Renal cortex interstitium (tissue), 15 donors: ENCODE data around the gene APOC1. TPM values are rescaled to one million over a fixed set of nuclear protein-coding genes. Genes with fewer than 3 reads are reported as not detected.
A peak's percentile ranks its signal among the peaks of the same experiment; 100 is the strongest.

Source experiments
- DNase-seq, 11 donors: peaks; one replicate each; pipeline ENCODE4 v3.0.0-alpha.2; 2013; ENCODE audit warnings: low read depth in 9 of 11, low spot score in 4 of 11; ENCODE audit errors: extremely low read depth in 1 of 11
- long read RNA-seq, 16 experiments: transcript quantifications; one replicate each; lab custom pipeline, GENCODE V29; 2026
- polyA plus RNA-seq, 3 donors: library from polyadenylated mRNA; unstranded; fragments of 120-200 nt; gene quantifications; one replicate each; pipeline ENCODE4 v1.2.1, GENCODE V29; 2013; ENCODE audit not compliant: insufficient read length in 3 of 3

APOC1 gene
- 10 to 100 TPM; 11.1 to 13.2 (median 11.4) TPM for polyA plus RNA-seq
- long read RNA-seq, donor 1, partial matches to known transcripts, result 0 of 4 reads
- long read RNA-seq, donor 1, other reads (novel, unspliced or antisense), result 0 of 4 reads
- long read RNA-seq, donor 2, partial matches to known transcripts, result 0 of 5 reads
- long read RNA-seq, donor 2, other reads (novel, unspliced or antisense), result 0 of 5 reads
- long read RNA-seq, donor 3, transcript APOC1-208 (4 exons, 430 nt), result major isoform, 7 of 17 reads
- long read RNA-seq, donor 3, partial matches to known transcripts, result 6 of 17 reads
- long read RNA-seq, donor 3, other reads (novel, unspliced or antisense), result 0 of 17 reads
- long read RNA-seq, donor 4, partial matches to known transcripts, result 0 of 2 reads
- long read RNA-seq, donor 4, other reads (novel, unspliced or antisense), result 0 of 2 reads
- long read RNA-seq, donor 5, transcript APOC1-208 (4 exons, 430 nt), result major isoform, 6 of 7 reads
- long read RNA-seq, donor 5, partial matches to known transcripts, result 0 of 7 reads
- long read RNA-seq, donor 5, other reads (novel, unspliced or antisense), result 0 of 7 reads
- long read RNA-seq, donor 6, partial matches to known transcripts, result 0 of 3 reads
- long read RNA-seq, donor 6, other reads (novel, unspliced or antisense), result 0 of 3 reads
- long read RNA-seq, donor 7, partial matches to known transcripts, result 0 of 4 reads
- long read RNA-seq, donor 7, other reads (novel, unspliced or antisense), result 0 of 4 reads
- long read RNA-seq, donor 8, transcript APOC1-208 (4 exons, 430 nt), result major isoform, 8 of 8 reads
- long read RNA-seq, donor 8, partial matches to known transcripts, result 0 of 8 reads
- long read RNA-seq, donor 8, other reads (novel, unspliced or antisense), result 0 of 8 reads
- long read RNA-seq, donor 9, result 0 reads
- long read RNA-seq, donor 10, transcript APOC1-208 (4 exons, 430 nt), result major isoform, 6 of 6 reads
- long read RNA-seq, donor 10, partial matches to known transcripts, result 0 of 6 reads
- long read RNA-seq, donor 10, other reads (novel, unspliced or antisense), result 0 of 6 reads
- long read RNA-seq, donor 11, partial matches to known transcripts, result 0 of 4 reads
- long read RNA-seq, donor 11, other reads (novel, unspliced or antisense), result 0 of 4 reads
- long read RNA-seq, donor 12, partial matches to known transcripts, result 0 of 2 reads
- long read RNA-seq, donor 12, other reads (novel, unspliced or antisense), result 0 of 2 reads
- long read RNA-seq, donor 13, transcript APOC1-208 (4 exons, 430 nt), result major isoform, 7 of 7 reads
- long read RNA-seq, donor 13, partial matches to known transcripts, result 0 of 7 reads
- long read RNA-seq, donor 13, other reads (novel, unspliced or antisense), result 0 of 7 reads
- long read RNA-seq, donor 14, transcript APOC1-208 (4 exons, 430 nt), result major isoform, 5 of 5 reads
- long read RNA-seq, donor 14, partial matches to known transcripts, result 0 of 5 reads
- long read RNA-seq, donor 14, other reads (novel, unspliced or antisense), result 0 of 5 reads
- long read RNA-seq, donor 15, partial matches to known transcripts, result 0 of 1 reads
- long read RNA-seq, donor 15, other reads (novel, unspliced or antisense), result 0 of 1 reads
- long read RNA-seq, donor 16, transcript APOC1-208 (4 exons, 430 nt), result major isoform, 11 of 18 reads
- long read RNA-seq, donor 16, partial matches to known transcripts, result 6 of 18 reads
- long read RNA-seq, donor 16, other reads (novel, unspliced or antisense), result 0 of 18 reads

DNA sequence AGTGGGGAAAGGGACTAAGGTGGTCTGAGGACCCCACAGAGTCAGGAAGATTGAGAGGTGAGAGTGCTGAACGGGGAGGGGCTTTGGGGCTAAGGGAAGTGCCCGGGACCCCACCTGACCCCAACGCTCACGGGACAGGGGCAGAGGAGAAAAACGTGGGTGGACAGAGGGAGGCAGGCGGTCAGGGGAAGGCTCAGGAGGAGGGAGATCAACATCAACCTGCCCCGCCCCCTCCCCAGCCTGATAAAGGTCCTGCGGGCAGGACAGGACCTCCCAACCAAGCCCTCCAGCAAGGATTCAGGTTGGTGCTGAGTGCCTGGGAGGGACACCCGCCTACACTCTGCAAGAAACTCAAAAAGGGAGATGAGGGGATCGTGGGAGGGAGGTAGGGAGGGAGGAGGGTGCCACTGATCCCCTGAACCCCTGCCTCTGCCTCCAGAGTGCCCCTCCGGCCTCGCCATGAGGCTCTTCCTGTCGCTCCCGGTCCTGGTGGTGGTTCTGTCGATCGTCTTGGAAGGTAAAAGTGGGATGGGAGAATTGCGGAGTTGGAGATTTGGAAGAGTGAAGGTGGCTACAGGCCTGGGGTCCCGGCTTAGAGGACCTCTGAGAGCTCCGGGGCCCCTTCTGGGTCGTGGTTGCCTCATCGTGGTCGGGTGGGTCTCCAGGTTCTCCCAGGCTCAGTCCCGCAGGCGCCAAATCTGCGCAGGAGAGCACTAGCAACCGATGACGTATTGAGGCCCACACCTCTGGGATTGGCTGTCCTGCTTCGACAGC, at the start of gene APOC1:
Gene APOC1, plus strand, starts transcription at position 176 of the 774 bp plus-strand sequence. Its CDS starts 284 bp downstream, at position 460.
- DNase-seq, result peak; percentile 70 to 90 (median 87)

- no peak for DNase-seq
Observed at GRCh38 chr19:44865196-44865767, 49.1 kb upstream of the APOC1 start.

DNA sequence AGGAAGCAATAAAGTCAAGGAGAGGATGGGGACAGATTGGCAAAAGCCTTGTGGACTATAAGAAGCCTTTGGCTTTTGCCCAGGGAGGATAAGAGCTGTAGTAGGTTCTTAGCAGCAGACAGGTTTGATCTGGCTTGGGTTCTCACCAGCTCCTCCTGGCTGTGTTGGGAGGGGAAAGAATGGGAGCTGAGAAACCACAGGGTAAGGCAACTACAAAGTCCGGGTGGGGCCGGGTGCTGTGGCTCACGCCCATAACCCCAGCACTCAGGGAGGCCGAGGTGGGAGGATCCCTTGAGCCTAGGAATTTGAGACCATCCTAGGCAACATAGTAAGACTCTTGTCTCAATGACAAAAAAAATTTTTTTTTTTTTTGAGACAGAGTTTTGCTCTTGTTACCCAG, 47.7 kb upstream of the APOC1 start:
- DNase-seq, result no peak

- DNase-seq, result no peak
Observed at GRCh38 chr19:44867578-44867977, 46.8 kb upstream of the APOC1 start.

DNA sequence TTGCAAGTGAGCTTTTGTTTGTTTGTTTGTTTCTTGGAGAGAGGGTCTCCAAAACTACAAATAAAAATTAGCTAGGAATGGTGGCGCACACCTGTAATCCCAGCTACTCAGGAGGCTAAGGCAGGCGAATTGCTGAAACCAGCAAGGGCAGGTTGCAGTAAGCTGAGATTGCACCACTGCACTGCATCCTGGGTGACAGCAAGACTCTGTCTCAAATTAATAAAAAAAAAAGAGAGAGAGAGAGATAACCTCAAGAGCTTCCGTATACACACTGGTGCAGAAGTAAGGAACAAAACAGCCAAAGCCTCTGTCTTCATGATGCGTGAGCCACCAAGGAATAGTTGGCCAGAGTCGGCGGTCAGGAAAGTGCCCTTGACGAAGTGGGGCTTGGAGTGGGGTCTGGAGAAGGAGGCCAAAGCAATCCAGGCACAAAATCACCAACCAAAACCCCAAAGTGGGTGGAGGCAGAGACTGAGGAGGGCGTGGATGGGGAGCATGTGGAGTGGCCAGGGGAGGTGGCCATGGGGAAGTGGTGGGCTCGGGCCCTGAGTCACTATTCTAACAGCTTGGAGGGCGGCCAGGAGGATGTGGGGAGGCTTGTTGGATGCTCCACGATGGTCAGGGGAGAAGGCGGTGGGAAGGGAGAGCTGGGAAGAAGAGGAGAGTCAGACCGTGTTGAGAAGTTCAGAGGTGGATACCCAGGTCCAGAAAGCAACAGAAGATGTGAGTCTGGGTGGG, 44.5 kb upstream of the APOC1 start:
- no peak for DNase-seq

DNA sequence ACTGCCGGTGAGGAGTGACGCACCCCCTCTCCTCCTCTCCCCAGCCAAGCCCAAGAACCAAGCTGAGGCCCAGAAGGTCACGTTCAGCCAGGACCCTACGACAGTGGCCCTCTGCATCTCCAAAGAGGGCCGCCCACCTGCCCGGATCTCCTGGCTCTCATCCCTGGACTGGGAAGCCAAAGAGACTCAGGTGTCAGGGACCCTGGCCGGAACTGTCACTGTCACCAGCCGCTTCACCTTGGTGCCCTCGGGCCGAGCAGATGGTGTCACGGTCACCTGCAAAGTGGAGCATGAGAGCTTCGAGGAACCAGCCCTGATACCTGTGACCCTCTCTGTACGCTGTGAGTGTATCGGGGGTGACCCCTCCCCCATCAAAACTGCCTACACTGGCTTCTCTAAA, 42.6 kb upstream of the APOC1 start:
- no peak for DNase-seq

DNA sequence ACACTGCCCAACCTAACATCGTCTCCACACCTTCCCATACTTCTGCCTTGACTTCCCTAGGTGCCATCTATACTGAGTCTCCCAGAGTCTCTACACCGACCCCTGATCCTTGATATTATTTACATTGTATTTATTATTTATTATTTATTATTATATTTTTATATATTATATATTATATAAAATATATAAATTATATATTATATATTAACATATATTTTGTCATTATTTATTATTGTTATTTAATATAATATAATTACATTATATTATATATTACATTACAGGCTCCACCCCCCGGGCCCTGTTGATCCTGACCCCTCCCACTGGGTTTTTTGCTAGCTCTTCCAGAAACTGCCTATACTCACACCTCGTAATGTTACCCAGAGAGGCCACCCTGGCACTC, 41.7 kb upstream of the APOC1 start:
- no peak for DNase-seq

DNA sequence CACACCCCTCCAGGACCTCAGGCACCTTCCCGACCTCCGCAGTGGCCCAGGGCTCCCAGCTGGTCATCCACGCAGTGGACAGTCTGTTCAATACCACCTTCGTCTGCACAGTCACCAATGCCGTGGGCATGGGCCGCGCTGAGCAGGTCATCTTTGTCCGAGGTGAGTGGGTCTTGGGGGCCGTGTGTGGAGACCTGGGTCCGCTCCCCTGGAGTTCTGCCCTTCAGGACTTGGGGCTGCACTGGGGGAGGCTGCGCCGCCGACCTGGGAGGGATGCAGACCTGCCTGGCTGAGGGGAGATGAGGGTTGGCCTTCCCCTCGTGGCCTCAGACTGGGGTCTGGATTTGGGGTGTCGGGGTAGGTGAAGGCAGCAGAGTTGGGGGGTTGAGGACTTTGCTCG, 40.1 kb upstream of the APOC1 start:
- DNase-seq, result no peak

- DNase-seq, result no peak
Observed at GRCh38 chr19:44875666-44876451, 38.5 kb upstream of the APOC1 start.

DNA sequence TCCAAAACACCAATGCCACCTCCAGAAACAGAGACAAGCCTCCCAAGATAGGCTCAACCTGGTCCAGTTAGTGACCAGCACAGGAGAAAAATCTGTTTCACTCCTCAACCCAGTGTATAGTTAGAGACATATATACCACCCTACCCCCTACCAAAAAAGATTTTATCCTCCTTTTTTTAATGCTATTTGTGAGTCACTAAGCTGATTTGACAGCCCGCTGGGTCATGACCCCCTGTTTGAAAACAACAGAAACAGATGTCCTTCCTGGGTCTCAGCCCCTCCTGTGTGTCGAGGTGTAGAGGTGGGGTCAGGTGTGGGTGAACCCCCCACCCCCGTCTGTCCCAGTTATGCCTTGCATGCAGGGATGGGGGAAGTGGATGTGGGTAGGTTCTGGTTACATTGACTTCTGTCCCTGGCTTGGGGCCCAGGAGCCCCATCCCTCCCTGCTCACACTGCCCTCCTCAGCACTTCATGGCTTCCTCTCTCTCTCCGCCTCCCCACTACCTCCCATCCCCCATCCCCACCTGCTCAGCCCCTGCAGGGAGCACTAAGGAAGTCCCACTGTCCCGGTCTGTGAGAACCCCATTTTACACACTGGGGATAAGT, 37.4 kb upstream of the APOC1 start:
- no peak for DNase-seq

DNA sequence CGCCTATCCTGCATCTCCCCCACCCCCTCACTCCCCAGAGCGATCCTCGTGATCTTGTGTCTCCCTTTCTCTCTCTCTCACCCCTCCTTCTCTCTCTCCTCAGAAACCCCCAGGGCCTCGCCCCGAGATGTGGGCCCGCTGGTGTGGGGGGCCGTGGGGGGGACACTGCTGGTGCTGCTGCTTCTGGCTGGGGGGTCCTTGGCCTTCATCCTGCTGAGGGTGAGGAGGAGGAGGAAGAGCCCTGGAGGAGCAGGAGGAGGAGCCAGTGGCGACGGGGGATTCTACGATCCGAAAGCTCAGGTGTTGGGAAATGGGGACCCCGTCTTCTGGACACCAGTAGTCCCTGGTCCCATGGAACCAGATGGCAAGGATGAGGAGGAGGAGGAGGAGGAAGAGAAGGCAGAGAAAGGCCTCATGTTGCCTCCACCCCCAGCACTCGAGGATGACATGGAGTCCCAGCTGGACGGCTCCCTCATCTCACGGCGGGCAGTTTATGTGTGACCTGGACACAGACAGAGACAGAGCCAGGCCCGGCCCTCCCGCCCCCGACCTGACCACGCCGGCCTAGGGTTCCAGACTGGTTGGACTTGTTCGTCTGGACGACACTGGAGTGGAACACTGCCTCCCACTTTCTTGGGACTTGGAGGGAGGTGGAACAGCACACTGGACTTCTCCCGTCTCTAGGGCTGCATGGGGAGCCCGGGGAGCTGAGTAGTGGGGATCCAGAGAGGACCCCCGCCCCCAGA, 36.1 kb upstream of the APOC1 start:
- no peak for DNase-seq

GRCh38 chr19:44879309-44880065, 34.9 kb upstream of the APOC1 start:
- DNase-seq, result no peak

- DNase-seq, result no peak
Observed at GRCh38 chr19:44882063-44882462, 32.3 kb upstream of the APOC1 start.
